Lung (tissue), 12 donors: ENCODE measurements around the gene COX10. TPM values are rescaled to one million over a fixed set of nuclear protein-coding genes. Genes with fewer than 3 reads are reported as not detected.

ENCODE experiments used
- ATAC-seq: fragments of 200-7000 bp; cut with Tn5 transposase; one replicate; pipeline ENCODE4 v1.9.1; 2020; ENCODE audit warnings: moderate number of reproducible peaks; ENCODE audit not compliant: insufficient read depth, low FRiP score
- DNase-seq, 3 donors: peaks; one replicate each; pipeline ENCODE4 v3.0.0-alpha.2; 2013 to 2017
- H3K27ac ChIP-seq, 2 donors: one replicate each; pipeline ENCODE4 v1.5.1; 2013; ENCODE audit warnings: mild to moderate bottlenecking in 2 of 2, moderate library complexity in 2 of 2, control low read depth in 1 of 2, inconsistent platforms in 1 of 2, low read depth in 1 of 2, low read length in 1 of 2
- H3K27me3 ChIP-seq, 3 donors: one replicate each; pipeline ENCODE4 v1.5.1; 2013; ENCODE audit warnings: low read length in 2 of 3; ENCODE audit not compliant: control insufficient read depth in 3 of 3, insufficient read depth in 3 of 3
- H3K36me3 ChIP-seq, 4 donors: one replicate each; pipeline ENCODE4 v1.5.1; 2013; ENCODE audit warnings: low read length in 4 of 4, mild to moderate bottlenecking in 1 of 4, moderate library complexity in 1 of 4; ENCODE audit not compliant: control insufficient read depth in 4 of 4, insufficient read depth in 4 of 4
- H3K4me1 ChIP-seq, 5 donors: one replicate each; pipeline ENCODE4 v1.5.1; 2013; ENCODE audit warnings: low read length in 5 of 5, mild to moderate bottlenecking in 2 of 5, moderate library complexity in 1 of 5; ENCODE audit not compliant: control insufficient read depth in 5 of 5, insufficient read depth in 5 of 5
- H3K4me3 ChIP-seq: one replicate; pipeline ENCODE4 v1.5.1; 2013; ENCODE audit warnings: mild to moderate bottlenecking, control low read depth, moderate library complexity
- H3K9ac ChIP-seq, 2 donors: one replicate each; pipeline ENCODE4 v1.5.1; 2013; ENCODE audit warnings: low read length in 2 of 2, control low read depth in 1 of 2; ENCODE audit not compliant: insufficient read depth in 1 of 2
- H3K9me3 ChIP-seq, 4 donors: one replicate each; pipeline ENCODE4 v1.5.1; 2013; ENCODE audit warnings: low read length in 3 of 4, mild to moderate bottlenecking in 1 of 4, moderate library complexity in 1 of 4; ENCODE audit not compliant: control insufficient read depth in 4 of 4, insufficient read depth in 3 of 4
- CTCF ChIP-seq: IDR thresholded peaks from 2 replicates; pipeline ENCODE4 v1.5.1; 2012; ENCODE audit warnings: mild to moderate bottlenecking; ENCODE audit errors: control extremely low read depth, extremely low read depth
- WGBS, 2 donors: extraction: QIAGEN DNeasy Blood & Tissue Kit; methylation state at CpG; one replicate each; pipeline ENCODE4 v1.1.7; 2013; 5-methylcytosine and 5-hydroxymethylcytosine counted together
- polyA plus RNA-seq, 2 donors: library from polyadenylated mRNA; stranded (reverse); fragments of 200-250 nt; gene quantifications; one replicate each; pipeline ENCODE4 v1.2.1, GENCODE V29; 2013
- total RNA-seq, 2 donors: library from RNA; depleted of rRNA in 1 of 2; stranded (reverse); fragments of >200 nt in 1 of 2; gene quantifications; one replicate each; pipeline ENCODE4 v1.2.1, GENCODE V29; 2014 to 2021
- donor health status: control.
- donor health status: control.
- donor health status: Bipolar disorder and iron deficiency.
- donor health status: healthy.
- donor health status: DM: yes; HTN: yes; CAD: no.

The COX10 gene
- total and polyA plus RNA-seq, 4 donors = 6.4 to 17.9 (median 12.4) TPM

- H3K9ac ChIP-seq = no peak overlapping the region
- peaks cover under 1 to 10% (median 2%) of the 10 kb centered on the region in 5 donors for H3K4me1 ChIP-seq
- no peaks in the 10 kb centered on the region for H3K9me3 ChIP-seq
- no peak for ATAC-seq
- H3K27me3 ChIP-seq = no peaks in the 10 kb centered on the region
- no peak for DNase-seq
- no peak for TF ChIP-seq CTCF
- no peaks in the 10 kb centered on the region for H3K36me3 ChIP-seq
- WGBS, 2 donors = 95 to 97% methylated on average over 2 of the region's 2 CpGs
- no peak overlapping the region for H3K4me3 ChIP-seq
- no peak overlapping the region for H3K27ac ChIP-seq
These were observed 43.1 kb downstream of the COX10 start for GRCh38 chr17:14112407-14112806.

DNA sequence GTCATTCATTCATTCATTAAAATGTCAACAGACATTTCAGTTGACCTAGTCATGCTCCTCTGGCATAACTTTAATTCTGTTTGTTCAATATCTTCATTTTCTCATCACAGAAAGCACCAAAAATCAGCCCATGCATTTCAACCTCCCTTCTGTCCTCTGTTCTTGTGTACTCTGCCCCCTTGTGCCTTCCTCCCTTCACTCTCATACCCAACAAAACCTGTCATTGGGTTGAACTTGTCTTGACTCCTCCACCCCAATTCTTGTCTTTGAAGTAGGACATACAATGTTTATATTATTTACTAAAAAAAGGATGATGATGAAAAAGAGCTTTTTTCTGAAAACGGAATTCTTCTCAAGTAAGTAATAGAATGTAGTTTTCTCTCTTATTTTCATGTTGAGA is 43.8 kb downstream of the COX10 start:
- no peak for DNase-seq
- WGBS, 2 donors = 91 to 95% methylated on average over 1 of the region's 1 CpG
- no peak for ATAC-seq
- Histone ChIP-seq H3K27me3 (no peaks in the 10 kb centered on the region), H3K4me3 (no peak overlapping the region), H3K4me1 (peaks cover 0 to 6% (median 0%) of the 10 kb centered on the region in 5 donors), H3K36me3 (no peaks in the 10 kb centered on the region), H3K9ac (no peak overlapping the region), H3K27ac (no peak overlapping the region), H3K9me3 (no peaks in the 10 kb centered on the region)
- no peak for TF ChIP-seq CTCF

GRCh38 chr17:14116263-14117024 is 47.1 kb downstream of the COX10 start:
- 91 to 95% methylated on average over 4 of the region's 4 CpGs for whole genome bisulfite sequencing, 2 donors
- TF ChIP-seq CTCF = no peak
- Histone ChIP-seq H3K36me3 (no peaks in the 10 kb centered on the region), H3K9ac (no peak overlapping the region), H3K4me1 (peaks cover 0 to 4% (median 0%) of the 10 kb centered on the region in 5 donors), H3K4me3 (no peak overlapping the region), H3K27ac (no peak overlapping the region), H3K27me3 (no peaks in the 10 kb centered on the region), H3K9me3 (no peaks in the 10 kb centered on the region)
- ATAC-seq (no peak), DNase-seq (no peak)
